ENCODE results near the gene FOXK2. TPM values are rescaled to one million over a fixed set of nuclear protein-coding genes. Genes with fewer than 3 reads are reported as not detected.

The FOXK2 gene
- total and polyA plus RNA-seq, 8 donors, result 17.7 to 27.9 (median 19.8) TPM

GRCh38 chr17:82519971-82520903 is 705 bp downstream of the FOXK2 start:
- DNase-seq, result peak; percentile 20 to 79 (median 50)
- intact Hi-C loops (cut with DNase I), result no loop called here
- no peak for FAIRE-seq
- no peaks in the 10 kb centered on the region for H3K36me3 ChIP-seq
- TF ChIP-seq CTCF (IDR thresholded peaks at IDR 0.05), result no peak
- peak overlapping the region; percentile 75 to 84 (median 82) for H3K4me3 ChIP-seq
- peak in 3 of 4 donors; percentile 2 to 10 (median 2) for ATAC-seq
- H3K27ac ChIP-seq, result peak overlapping the region; percentile 42 to 76 (median 54)
- WGBS, 2 donors, result 0% methylated on average over 68 to 94 of the region's 94 CpGs
- H3K9me3 ChIP-seq, result no peaks in the 10 kb centered on the region
- H3K27me3 ChIP-seq, result no peaks in the 10 kb centered on the region
- peaks cover 0 to 24% (median 16%) of the 10 kb centered on the region in 3 donors for H3K4me1 ChIP-seq

GRCh38 chr17:82524540-82524939 is 5.0 kb downstream of the FOXK2 start:
- intact Hi-C loops (cut with DNase I), result no loop called here
- H3K27ac ChIP-seq, result no peak overlapping the region
- H3K4me3 ChIP-seq, result no peak overlapping the region
- H3K36me3 ChIP-seq, result no peaks in the 10 kb centered on the region
- H3K9me3 ChIP-seq, result no peaks in the 10 kb centered on the region
- 34% methylated on average over 4 of the region's 4 CpGs for WGBS, 2 donors
- peaks cover 0 to 37% (median 22%) of the 10 kb centered on the region in 3 donors for H3K4me1 ChIP-seq
- TF ChIP-seq CTCF (IDR thresholded peaks at IDR 0.05), result no peak
- H3K27me3 ChIP-seq, result no peaks in the 10 kb centered on the region
- DNase-seq, result peak in 2 of 6 donors; percentile 52 to 58
- no peak for FAIRE-seq
- ATAC-seq, result no peak

GRCh38 chr17:82525712-82526111 is 6.2 kb downstream of the FOXK2 start:
- H3K4me1 ChIP-seq, result peaks cover 0 to 42% (median 22%) of the 10 kb centered on the region in 3 donors

GRCh38 chr17:82527898-82528297 is 8.4 kb downstream of the FOXK2 start:
- TF ChIP-seq CTCF (IDR thresholded peaks at IDR 0.05), result no peak
- Histone ChIP-seq H3K36me3 (no peaks in the 10 kb centered on the region), H3K27ac (no peak overlapping the region), H3K4me3 (no peak overlapping the region), H3K4me1 (peaks cover 0 to 33% (median 15%) of the 10 kb centered on the region in 3 donors), H3K9me3 (no peaks in the 10 kb centered on the region), H3K27me3 (no peaks in the 10 kb centered on the region)
- no peak for FAIRE-seq
- WGBS, 2 donors, result 64 to 74% methylated on average over 8 of the region's 8 CpGs
- intact Hi-C loops (cut with DNase I), result no loop called here
- peak in 3 of 4 donors; percentile 18 to 39 (median 28) for ATAC-seq
- peak in 1 of 6 donors; percentile 9 for DNase-seq

More at GRCh38 chr17:82525712-82526111, 6.2 kb downstream of the FOXK2 start:
- TF ChIP-seq CTCF (IDR thresholded peaks at IDR 0.05), result no peak
- intact Hi-C loops (cut with DNase I), result no loop called here
- no peaks in the 10 kb centered on the region for H3K9me3 ChIP-seq
- no peaks in the 10 kb centered on the region for H3K27me3 ChIP-seq
- DNase-seq (no peak), FAIRE-seq (no peak), ATAC-seq (no peak)
- H3K4me3 ChIP-seq, result no peak overlapping the region
- no peaks in the 10 kb centered on the region for H3K36me3 ChIP-seq
- H3K27ac ChIP-seq, result no peak overlapping the region
- 75 to 76% methylated on average over 4 of the region's 4 CpGs for whole genome bisulfite sequencing, 2 donors
